ENCODE measurements around the gene ZAP70.
A peak's percentile ranks its signal among the peaks of the same experiment; 100 is the strongest.
"Not testable (repeated sequence)": the region's sequence is repeated elsewhere in the genome, so short reads cannot be mapped to it uniquely, and the experiment has no call there.

The ZAP70 gene

DNA sequence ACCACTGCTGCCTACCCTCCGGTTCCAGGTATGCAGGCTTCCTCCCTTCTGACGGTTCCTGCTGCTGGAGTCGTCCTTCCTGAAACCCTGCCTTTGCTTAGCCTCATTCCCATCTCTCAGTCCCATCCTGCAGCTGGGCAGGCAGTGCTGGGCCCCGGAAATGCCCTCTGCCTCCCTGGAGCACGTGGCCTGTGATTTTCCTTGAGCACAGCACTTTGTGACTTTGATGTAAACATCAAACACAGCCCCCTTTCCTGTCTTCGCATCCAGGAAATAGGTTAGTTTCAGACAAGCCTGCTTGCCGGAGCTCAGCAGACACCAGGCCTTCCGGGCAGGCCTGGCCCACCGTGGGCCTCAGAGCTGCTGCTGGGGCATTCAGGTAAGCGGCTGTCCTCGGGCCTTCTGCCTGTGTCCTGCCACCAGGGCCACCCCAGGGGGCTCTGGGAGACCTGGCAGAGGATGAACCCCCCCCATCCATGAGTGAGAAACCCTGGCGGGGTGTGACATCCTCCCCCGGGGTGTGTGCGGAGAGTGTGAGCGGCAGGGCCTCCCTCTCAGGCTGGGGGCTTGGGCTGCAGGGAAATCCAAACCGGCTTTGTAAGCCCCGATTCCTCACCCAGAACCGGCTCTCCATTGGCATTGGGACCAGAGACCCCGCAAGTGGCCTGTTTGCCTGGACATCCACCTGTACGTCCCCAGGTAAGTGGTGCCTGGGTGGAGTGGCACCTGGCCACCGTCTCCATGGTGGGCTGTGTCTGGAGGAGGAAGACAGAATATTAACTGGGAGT lies at the start of gene ZAP70:
Gene ZAP70 (plus strand): TSS at position 281 of the 788 bp plus-strand sequence. CDS start 10,461 bp downstream, outside the sequence.
- no peak within 1 kb of the TSS for H3K4me3 ChIP-seq (ENCODE audit: low read depth in 1 of 2, low read length in 2 of 2)
- no peak within 1 kb of the TSS for H3K9ac ChIP-seq (ENCODE audit: low read length)
- no peaks in the 10 kb centered on the region for H3K9me3 ChIP-seq (ENCODE audit: low read length)
- H3K27ac ChIP-seq (ENCODE audit: low read depth, low read length): no peak within 1 kb of the TSS
- no peaks in the 10 kb centered on the region for H3K27me3 ChIP-seq (ENCODE audit: control insufficient read depth in 1 of 2, insufficient read depth in 2 of 2, low read length in 2 of 2)
- no peaks in the 10 kb centered on the region for H3K36me3 ChIP-seq (ENCODE audit: insufficient read depth, low read length)
- no peaks in the 10 kb centered on the region for H3K4me1 ChIP-seq (ENCODE audit: insufficient read depth, low read length)

DNA sequence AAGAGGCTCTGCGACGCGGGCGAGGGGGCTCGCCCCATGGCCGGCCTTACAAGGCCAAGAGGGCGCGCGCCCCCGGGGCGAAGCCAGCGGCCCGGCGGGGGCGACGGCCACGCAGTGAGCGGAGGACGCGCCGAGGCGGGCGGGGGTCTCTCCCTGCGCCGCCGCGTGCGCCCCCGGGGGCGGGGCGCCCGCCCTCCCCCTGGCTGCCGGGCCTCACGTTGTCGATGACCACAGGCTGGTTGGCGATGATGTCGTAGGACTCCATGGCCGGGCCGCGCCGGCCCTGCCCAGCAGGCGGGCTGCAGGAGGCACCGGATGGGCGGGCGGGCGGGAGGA lies 49.8 kb upstream of the ZAP70 start:
- Histone ChIP-seq H3K9me3 (ENCODE audit: low read length) (no peaks in the 10 kb centered on the region), H3K27me3 (ENCODE audit: control insufficient read depth in 1 of 2, insufficient read depth in 2 of 2, low read length in 2 of 2) (no peaks in the 10 kb centered on the region), H3K4me1 (ENCODE audit: insufficient read depth, low read length) (peaks cover 25% of the 10 kb centered on the region), H3K9ac (ENCODE audit: low read length) (peak overlapping the region; percentile 46), H3K27ac (ENCODE audit: low read depth, low read length) (peak overlapping the region; percentile 79), H3K4me3 (ENCODE audit: low read depth in 1 of 2, low read length in 2 of 2) (peak overlapping the region; percentile 64 to 71), H3K36me3 (ENCODE audit: insufficient read depth, low read length) (peaks cover 12% of the 10 kb centered on the region)

DNA sequence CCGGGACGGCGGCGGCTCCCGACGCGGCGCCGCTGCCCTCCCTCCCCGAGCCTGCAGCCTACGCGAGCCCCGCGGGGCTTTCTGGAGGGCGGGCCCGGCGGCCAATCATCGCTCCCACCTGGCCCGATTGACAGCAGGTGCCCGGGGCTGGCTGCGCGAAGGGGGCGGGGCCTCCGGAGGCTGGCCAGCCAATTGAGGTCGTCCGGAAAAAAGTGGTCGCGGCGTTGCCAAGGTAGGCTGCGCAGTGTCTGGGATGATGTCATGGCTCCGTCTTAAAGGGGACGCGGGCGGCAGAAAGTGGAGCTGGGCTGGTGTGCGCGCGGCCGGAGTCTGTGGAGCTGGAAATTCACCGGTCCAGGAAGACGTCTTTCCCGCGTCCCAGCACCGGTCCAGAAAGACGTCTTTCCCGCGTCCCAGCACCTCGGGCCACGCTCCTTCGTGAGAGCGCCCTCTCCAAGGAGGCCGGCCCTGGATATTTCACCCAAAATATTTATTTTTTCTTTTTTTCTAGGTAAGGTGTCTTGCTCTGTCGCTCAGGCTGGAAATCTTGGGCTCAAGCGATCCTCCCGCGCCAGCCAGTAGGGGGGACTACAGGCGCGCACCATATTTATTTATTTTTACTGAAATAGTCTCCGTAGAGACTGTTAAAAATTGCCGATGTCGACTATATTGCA lies 49.3 kb upstream of the ZAP70 start, which contains the start of gene ACTR1B:
Gene ACTR1B (minus strand): TSS at position 83 of the 674 bp plus-strand sequence. CDS start 154 bp downstream, outside the sequence.
- H3K27me3 ChIP-seq (ENCODE audit: control insufficient read depth in 1 of 2, insufficient read depth in 2 of 2, low read length in 2 of 2): no peaks in the 10 kb centered on the region
- peaks cover 25% of the 10 kb centered on the region for H3K4me1 ChIP-seq (ENCODE audit: insufficient read depth, low read length)
- H3K36me3 ChIP-seq (ENCODE audit: insufficient read depth, low read length): peaks cover 10% of the 10 kb centered on the region
- peak within 1 kb of the TSS; percentile 46 for H3K9ac ChIP-seq (ENCODE audit: low read length)
- no peaks in the 10 kb centered on the region for H3K9me3 ChIP-seq (ENCODE audit: low read length)
- peak within 1 kb of the TSS; percentile 64 to 71 for H3K4me3 ChIP-seq (ENCODE audit: low read depth in 1 of 2, low read length in 2 of 2)
- H3K27ac ChIP-seq (ENCODE audit: low read depth, low read length): peak within 1 kb of the TSS; percentile 79

DNA sequence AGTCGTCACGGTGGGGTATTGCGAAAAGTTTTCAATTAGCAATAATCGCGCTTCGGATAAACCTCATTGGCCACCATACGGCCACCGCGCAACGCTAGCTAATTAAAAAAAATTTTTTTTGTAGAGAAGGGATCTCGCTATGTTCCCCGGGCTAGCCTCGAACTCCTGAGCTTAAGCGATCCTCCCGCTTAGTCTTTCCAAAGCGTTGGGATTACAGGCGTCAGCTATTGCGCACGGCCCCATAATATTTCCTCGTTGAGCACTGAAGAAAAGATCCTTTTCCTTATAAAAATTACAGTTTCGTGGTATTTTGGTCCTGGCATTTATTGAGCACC lies 48.8 kb upstream of the ZAP70 start:
- Histone ChIP-seq H3K4me3 (ENCODE audit: low read depth in 1 of 2, low read length in 2 of 2) (peak overlapping the region; percentile 47 to 55), H3K27ac (ENCODE audit: low read depth, low read length) (peak overlapping the region; percentile 79), H3K27me3 (ENCODE audit: control insufficient read depth in 1 of 2, insufficient read depth in 2 of 2, low read length in 2 of 2) (no peaks in the 10 kb centered on the region), H3K9me3 (ENCODE audit: low read length) (no peaks in the 10 kb centered on the region), H3K36me3 (ENCODE audit: insufficient read depth, low read length) (peaks cover 9% of the 10 kb centered on the region), H3K9ac (ENCODE audit: low read length) (peak overlapping the region; percentile 18), H3K4me1 (ENCODE audit: insufficient read depth, low read length) (peaks cover 25% of the 10 kb centered on the region)

DNA sequence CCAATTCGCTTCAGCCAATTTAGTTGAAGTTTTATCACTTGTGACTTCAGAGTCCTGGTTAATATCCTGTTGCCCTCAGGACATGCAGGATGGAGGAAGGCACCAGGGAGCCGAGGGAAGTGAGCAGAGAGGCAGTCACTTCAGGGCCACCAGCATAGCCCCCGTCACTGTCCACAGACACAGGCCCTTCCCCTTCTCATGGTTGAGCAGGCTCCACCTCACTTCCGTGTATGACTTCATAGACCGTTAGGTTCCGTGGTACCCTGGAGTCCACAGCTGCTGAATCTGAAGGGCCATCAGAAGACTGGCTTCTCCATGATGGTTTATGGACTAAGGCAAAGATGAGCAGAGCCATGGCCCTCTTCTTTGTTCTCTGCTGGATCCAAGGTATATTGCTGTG lies 43.9 kb upstream of the ZAP70 start, which contains the start of gene C2orf92:
Gene C2orf92 (plus strand): TSS at position 266 of the 400 bp plus-strand sequence. CDS start 76 bp downstream, at position 342.
- Histone ChIP-seq H3K9me3 (ENCODE audit: low read length) (no peaks in the 10 kb centered on the region), H3K4me3 (ENCODE audit: low read depth in 1 of 2, low read length in 2 of 2) (no peak within 1 kb of the TSS), H3K27ac (ENCODE audit: low read depth, low read length) (no peak within 1 kb of the TSS), H3K4me1 (ENCODE audit: insufficient read depth, low read length) (peaks cover 6% of the 10 kb centered on the region), H3K27me3 (ENCODE audit: control insufficient read depth in 1 of 2, insufficient read depth in 2 of 2, low read length in 2 of 2) (no peaks in the 10 kb centered on the region), H3K9ac (ENCODE audit: low read length) (no peak within 1 kb of the TSS), H3K36me3 (ENCODE audit: insufficient read depth, low read length) (no peaks in the 10 kb centered on the region)

DNA sequence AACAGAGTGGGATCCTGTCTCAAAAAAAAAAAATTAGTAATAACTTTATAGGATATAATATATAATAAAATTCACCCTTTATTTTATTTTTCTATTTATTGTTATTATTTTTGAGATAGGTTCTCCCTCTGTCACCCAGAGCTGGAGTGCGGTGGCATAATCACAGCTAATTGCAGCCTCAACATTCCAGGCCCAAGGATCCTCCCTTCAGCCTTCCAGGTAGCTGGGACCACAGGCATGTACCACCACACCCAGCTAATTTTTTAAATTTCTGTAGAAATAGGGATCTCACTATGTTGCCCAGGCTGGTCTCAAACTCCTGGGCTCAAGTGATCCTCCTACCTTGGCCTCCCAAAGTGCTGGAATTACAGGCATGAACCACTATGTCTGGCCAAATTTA lies 42.9 kb upstream of the ZAP70 start:
- no peaks in the 10 kb centered on the region for H3K4me1 ChIP-seq (ENCODE audit: insufficient read depth, low read length)
- H3K36me3 ChIP-seq (ENCODE audit: insufficient read depth, low read length): no peaks in the 10 kb centered on the region
- H3K9me3 ChIP-seq (ENCODE audit: low read length): no peaks in the 10 kb centered on the region
- no peak overlapping the region for H3K9ac ChIP-seq (ENCODE audit: low read length)
- H3K27me3 ChIP-seq (ENCODE audit: control insufficient read depth in 1 of 2, insufficient read depth in 2 of 2, low read length in 2 of 2): no peaks in the 10 kb centered on the region
- H3K4me3 ChIP-seq (ENCODE audit: low read depth in 1 of 2, low read length in 2 of 2): no peak overlapping the region
- H3K27ac ChIP-seq (ENCODE audit: low read depth, low read length): no peak overlapping the region

DNA sequence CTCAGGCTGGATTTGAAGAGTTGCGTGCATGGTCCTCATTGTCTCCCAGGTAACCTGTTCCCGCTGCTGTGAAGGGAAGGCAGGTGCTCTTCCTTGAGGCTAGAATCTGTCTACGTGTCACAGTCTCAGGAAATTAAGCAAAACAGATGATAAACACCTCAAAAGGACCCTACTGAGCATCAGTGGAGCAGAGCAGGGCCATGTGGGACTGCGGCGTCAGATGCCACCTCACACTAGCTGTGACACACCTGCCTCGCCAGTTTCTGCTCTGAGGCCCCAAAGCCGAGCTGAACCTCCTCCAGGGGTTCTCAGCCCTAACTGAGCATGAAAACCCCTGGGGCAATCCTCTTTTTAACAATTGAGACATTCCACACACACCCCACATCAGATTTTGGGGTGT lies 41.9 kb upstream of the ZAP70 start:
- Histone ChIP-seq H3K9me3 (ENCODE audit: low read length) (no peaks in the 10 kb centered on the region), H3K9ac (ENCODE audit: low read length) (no peak overlapping the region), H3K27ac (ENCODE audit: low read depth, low read length) (no peak overlapping the region), H3K4me1 (ENCODE audit: insufficient read depth, low read length) (no peaks in the 10 kb centered on the region), H3K27me3 (ENCODE audit: control insufficient read depth in 1 of 2, insufficient read depth in 2 of 2, low read length in 2 of 2) (no peaks in the 10 kb centered on the region), H3K36me3 (ENCODE audit: insufficient read depth, low read length) (no peaks in the 10 kb centered on the region), H3K4me3 (ENCODE audit: low read depth in 1 of 2, low read length in 2 of 2) (no peak overlapping the region)

DNA sequence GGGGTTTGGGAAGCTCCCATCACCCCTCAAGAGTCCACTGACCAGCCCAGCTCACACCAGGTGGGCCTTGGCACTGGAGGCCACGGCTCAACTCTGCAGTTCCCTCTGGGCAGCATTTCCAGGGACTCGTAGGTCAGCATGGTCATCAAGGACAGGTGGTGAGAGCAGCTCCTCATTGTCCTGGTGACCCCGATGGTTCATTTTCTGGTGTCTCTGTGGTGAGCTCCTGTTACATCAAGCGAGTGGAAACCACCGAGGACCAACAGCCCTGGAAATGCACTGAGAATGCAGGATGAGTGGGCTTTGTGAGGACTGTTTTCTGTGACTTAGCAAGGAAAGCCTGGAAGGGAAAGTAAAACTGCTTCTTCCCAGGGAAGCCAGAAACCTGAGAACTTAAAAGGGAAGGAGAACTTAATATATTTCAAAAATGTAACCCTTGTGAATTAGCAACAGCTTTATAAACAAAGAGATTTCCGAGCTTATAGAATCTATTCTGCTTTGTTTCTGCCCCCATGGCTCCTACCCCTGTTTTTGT lies 40.7 kb upstream of the ZAP70 start:
- H3K27me3 ChIP-seq (ENCODE audit: control insufficient read depth in 1 of 2, insufficient read depth in 2 of 2, low read length in 2 of 2); H3K4me1 ChIP-seq (ENCODE audit: insufficient read depth, low read length); H3K4me3 ChIP-seq (ENCODE audit: low read depth in 1 of 2, low read length in 2 of 2); H3K27ac ChIP-seq (ENCODE audit: low read depth, low read length); H3K9ac ChIP-seq (ENCODE audit: low read length); H3K36me3 ChIP-seq (ENCODE audit: insufficient read depth, low read length); H3K9me3 ChIP-seq (ENCODE audit: low read length): not testable (repeated sequence)

DNA sequence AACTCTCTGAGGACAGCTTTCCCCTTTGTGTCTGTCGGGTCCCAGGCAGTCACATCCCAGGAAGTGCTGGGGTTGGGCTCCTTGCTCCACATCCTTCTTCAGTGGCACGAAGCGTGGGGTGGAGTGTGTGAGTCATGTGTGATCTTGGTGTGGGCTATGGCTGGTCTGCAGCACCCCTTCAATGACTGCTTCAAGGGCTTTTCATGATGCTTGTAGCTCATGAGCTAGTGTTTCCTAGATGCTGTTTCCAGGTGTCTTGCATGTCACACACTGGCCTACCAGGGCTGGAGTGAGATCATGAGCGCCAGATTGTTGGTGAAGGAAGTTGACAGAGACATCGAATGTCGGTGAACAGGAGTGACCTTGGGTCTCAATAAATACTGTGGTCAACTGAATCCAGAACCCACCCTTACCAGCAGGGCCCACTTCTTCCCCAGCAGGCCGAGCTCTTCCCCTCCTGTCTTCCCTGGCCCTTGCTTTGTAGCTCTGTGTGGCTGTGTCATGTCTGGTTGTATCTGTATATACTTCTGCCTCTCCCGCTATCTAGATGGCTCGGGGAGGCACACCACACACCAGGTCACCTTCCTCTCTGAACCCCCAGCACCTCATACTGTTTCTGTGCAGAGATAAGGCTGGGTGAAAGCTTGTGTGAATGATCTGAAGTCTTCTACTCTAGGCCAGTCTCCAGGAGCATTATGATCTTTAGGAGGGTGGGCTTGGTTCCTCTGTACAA lies 40.0 kb upstream of the ZAP70 start:
- Histone ChIP-seq H3K27ac (ENCODE audit: low read depth, low read length) (no peak overlapping the region), H3K27me3 (ENCODE audit: control insufficient read depth in 1 of 2, insufficient read depth in 2 of 2, low read length in 2 of 2) (no peaks in the 10 kb centered on the region), H3K9ac (ENCODE audit: low read length) (no peak overlapping the region), H3K4me3 (ENCODE audit: low read depth in 1 of 2, low read length in 2 of 2) (no peak overlapping the region), H3K9me3 (ENCODE audit: low read length) (no peaks in the 10 kb centered on the region), H3K36me3 (ENCODE audit: insufficient read depth, low read length) (peaks cover 4% of the 10 kb centered on the region), H3K4me1 (ENCODE audit: insufficient read depth, low read length) (no peaks in the 10 kb centered on the region)

DNA sequence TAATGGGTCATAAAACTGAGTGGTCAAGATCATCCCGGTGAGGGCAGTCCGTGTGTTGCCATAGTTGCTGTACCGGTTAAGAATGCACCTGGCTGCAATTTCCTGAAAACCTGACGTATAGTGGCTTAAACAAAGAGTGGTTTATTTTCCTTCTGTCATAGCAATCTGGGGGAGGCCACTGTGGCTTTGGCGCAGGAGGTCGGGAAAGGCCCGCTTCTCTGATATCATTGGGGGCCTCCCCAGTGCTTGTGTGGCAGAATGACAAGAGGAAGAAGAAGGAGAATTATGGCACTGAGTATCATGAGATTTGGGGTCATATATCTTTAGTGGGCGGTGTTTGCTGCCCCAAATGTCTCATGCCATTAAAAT lies 39.5 kb upstream of the ZAP70 start:
- Histone ChIP-seq H3K36me3 (ENCODE audit: insufficient read depth, low read length) (peaks cover 4% of the 10 kb centered on the region), H3K9me3 (ENCODE audit: low read length) (no peaks in the 10 kb centered on the region), H3K4me3 (ENCODE audit: low read depth in 1 of 2, low read length in 2 of 2) (no peak overlapping the region), H3K27me3 (ENCODE audit: control insufficient read depth in 1 of 2, insufficient read depth in 2 of 2, low read length in 2 of 2) (no peaks in the 10 kb centered on the region), H3K9ac (ENCODE audit: low read length) (no peak overlapping the region), H3K4me1 (ENCODE audit: insufficient read depth, low read length) (no peaks in the 10 kb centered on the region), H3K27ac (ENCODE audit: low read depth, low read length) (no peak overlapping the region)

DNA sequence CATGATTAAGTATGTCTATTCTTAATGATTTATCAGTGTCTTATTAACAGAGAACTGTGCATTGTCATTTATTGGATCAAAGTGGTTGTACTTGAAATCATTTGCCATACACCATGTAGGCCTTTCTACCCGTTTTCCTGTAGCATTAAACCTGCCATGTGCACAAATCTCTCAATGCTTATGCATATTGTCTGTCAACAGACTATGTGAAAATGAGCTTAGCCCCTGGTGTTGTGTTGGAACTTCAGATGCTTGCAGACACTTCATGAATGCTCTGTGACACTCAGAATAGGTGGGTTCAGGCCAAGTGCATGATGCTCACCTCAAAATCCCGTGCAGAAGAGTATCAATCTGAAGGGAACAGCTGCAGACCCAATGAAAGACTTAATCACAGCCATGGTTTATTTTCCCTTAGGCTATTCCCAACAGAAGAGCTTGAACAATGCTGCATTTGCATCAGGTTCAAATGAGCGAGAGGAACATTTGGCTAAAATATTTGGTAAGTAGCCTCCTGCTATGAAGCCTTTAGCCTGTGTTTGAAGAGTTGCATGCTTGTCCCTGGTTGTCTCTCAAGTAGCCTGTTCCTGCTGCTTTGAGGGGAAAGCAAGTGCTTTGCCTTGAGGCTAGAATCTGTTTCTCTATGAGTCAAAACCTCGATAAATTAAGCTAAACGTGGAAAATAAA lies 37.8 kb upstream of the ZAP70 start:
- H3K27me3 ChIP-seq (ENCODE audit: control insufficient read depth in 1 of 2, insufficient read depth in 2 of 2, low read length in 2 of 2): no peaks in the 10 kb centered on the region
- H3K4me1 ChIP-seq (ENCODE audit: insufficient read depth, low read length): no peaks in the 10 kb centered on the region
- no peak overlapping the region for H3K9ac ChIP-seq (ENCODE audit: low read length)
- H3K27ac ChIP-seq (ENCODE audit: low read depth, low read length): no peak overlapping the region
- H3K36me3 ChIP-seq (ENCODE audit: insufficient read depth, low read length): peaks cover 4% of the 10 kb centered on the region
- no peak overlapping the region for H3K4me3 ChIP-seq (ENCODE audit: low read depth in 1 of 2, low read length in 2 of 2)
- H3K9me3 ChIP-seq (ENCODE audit: low read length): no peaks in the 10 kb centered on the region
